Nephron progenitor cell (in vitro differentiated cells): ENCODE results near the gene CPTP.

Experiments
- DNase-seq: peaks from one replicate; pipeline ENCODE4 v3.0.0; 2021
- H3K27ac Mint-ChIP-seq: 2 replicates; pipeline ENCODE4 v1.8.0; 2021; ENCODE audit warnings: mild to moderate bottlenecking, moderate library complexity, mixed read lengths
- H3K27me3 Mint-ChIP-seq: 2 replicates; pipeline ENCODE4 v1.8.0; 2021; ENCODE audit warnings: mild to moderate bottlenecking, low read depth, mixed read lengths; ENCODE audit not compliant: poor library complexity
- H3K36me3 Mint-ChIP-seq: 2 replicates; pipeline ENCODE4 v1.8.0; 2021; ENCODE audit warnings: low read depth, mixed read lengths
- H3K4me1 Mint-ChIP-seq: 2 replicates; pipeline ENCODE4 v1.8.0; 2021; ENCODE audit warnings: mixed read lengths
- H3K4me3 Mint-ChIP-seq: 2 replicates; pipeline ENCODE4 v1.8.0; 2021; ENCODE audit warnings: mild to moderate bottlenecking, moderate library complexity, mixed read lengths
- H3K9me3 Mint-ChIP-seq: 2 replicates; pipeline ENCODE4 v1.8.0; 2021; ENCODE audit warnings: mild to moderate bottlenecking, moderate library complexity, mixed read lengths
- CTCF ChIP-seq: fragments of 200-600 bp; sonication (generic); IDR thresholded peaks from 2 replicates; pipeline ENCODE4 v1.5.0; 2021; ENCODE audit warnings: antibody characterized with exemption

CPTP gene

GRCh38 chr1:1320666-1321448 lies 3.7 kb upstream of the CPTP start:
- Mint-ChIP-seq H3K27me3 (peaks cover 11% of the 10 kb centered on the region), H3K4me1 (peaks cover 51% of the 10 kb centered on the region), H3K27ac (no peak overlapping the region), H3K9me3 (no peaks in the 10 kb centered on the region), H3K36me3 (peaks cover 16% of the 10 kb centered on the region), H3K4me3 (no peak overlapping the region)
- TF ChIP-seq CTCF = no peak
- no peak for DNase-seq

- no peak for TF ChIP-seq CTCF
- no peak overlapping the region for H3K4me3 Mint-ChIP-seq
- DNase-seq = no peak
- no peaks in the 10 kb centered on the region for H3K9me3 Mint-ChIP-seq
- peaks cover 46% of the 10 kb centered on the region for H3K4me1 Mint-ChIP-seq
- H3K27me3 Mint-ChIP-seq = peaks cover 11% of the 10 kb centered on the region
- H3K27ac Mint-ChIP-seq = no peak overlapping the region
- H3K36me3 Mint-ChIP-seq = peaks cover 12% of the 10 kb centered on the region
Observed at GRCh38 chr1:1321477-1321876, 3.1 kb upstream of the CPTP start.

GRCh38 chr1:1322418-1322817 lies 2.2 kb upstream of the CPTP start:
- Mint-ChIP-seq H3K4me3 (peak overlapping the region; percentile 83), H3K27ac (peak overlapping the region; percentile 97), H3K36me3 (peaks cover 8% of the 10 kb centered on the region), H3K9me3 (no peaks in the 10 kb centered on the region), H3K27me3 (peaks cover 7% of the 10 kb centered on the region), H3K4me1 (peaks cover 42% of the 10 kb centered on the region)
- DNase-seq = no peak
- TF ChIP-seq CTCF = no peak

GRCh38 chr1:1322952-1323351 lies 1.6 kb upstream of the CPTP start:
- peak overlapping the region; percentile 97 for H3K27ac Mint-ChIP-seq
- H3K9me3 Mint-ChIP-seq = no peaks in the 10 kb centered on the region
- TF ChIP-seq CTCF = no peak
- H3K4me1 Mint-ChIP-seq = peaks cover 38% of the 10 kb centered on the region
- H3K36me3 Mint-ChIP-seq = peaks cover 6% of the 10 kb centered on the region
- peaks cover 7% of the 10 kb centered on the region for H3K27me3 Mint-ChIP-seq
- DNase-seq = no peak
- peak overlapping the region; percentile 93 for H3K4me3 Mint-ChIP-seq

GRCh38 chr1:1324084-1324523 lies 498 bp upstream of the CPTP start:
- H3K9me3 Mint-ChIP-seq = no peaks in the 10 kb centered on the region
- H3K4me3 Mint-ChIP-seq = peak overlapping the region; percentile 85
- no peak overlapping the region for H3K27ac Mint-ChIP-seq
- peaks cover 32% of the 10 kb centered on the region for H3K4me1 Mint-ChIP-seq
- no peak for DNase-seq
- peaks cover 7% of the 10 kb centered on the region for H3K27me3 Mint-ChIP-seq
- TF ChIP-seq CTCF = no peak
- peaks cover 4% of the 10 kb centered on the region for H3K36me3 Mint-ChIP-seq
